A375 (cell line): ENCODE results near the gene PSMB8. TPM values are rescaled to one million over a fixed set of nuclear protein-coding genes. Genes with fewer than 3 reads are reported as not detected.

Experiments used
- total RNA-seq: library from RNA; depleted of rRNA; stranded (reverse); fragments of >200 nt; shearing (Covaris generic); gene quantifications from 2 replicates; pipeline ENCODE4 v1.2.3, GENCODE V29; 2014; rRNA removed

Gene PSMB8
- 57.1 and 59.6 TPM in 2 replicates for total RNA-seq

GRCh38 chr6:32843979-32844838, at the start of gene PSMB8:
PSMB8 (minus strand) TSS chr6:32844047; CDS start chr6:32843996, 51 bp downstream.

GRCh38 chr6:32853541-32854375, 9.9 kb upstream of the PSMB8 start, which contains the start of the genes PSMB9 and TAP1:
PSMB9 (plus strand) TSS chr6:32854192; CDS start chr6:32854230, 38 bp downstream.
TAP1 (minus strand) TSS chr6:32853704; CDS start chr6:32853636, 68 bp downstream.

GRCh38 chr6:32838114-32838958, 5.5 kb downstream of the PSMB8 start, which contains the start of gene TAP2:
TAP2 (minus strand) TSS chr6:32838739; CDS start chr6:32838233, 506 bp downstream.

GRCh38 chr6:32816746-32817204, 27.1 kb downstream of the PSMB8 start, which contains the start of gene HLA-DOB:
HLA-DOB (minus strand) TSS chr6:32817002; CDS start chr6:32816951, 51 bp downstream.

Other genes starting within 250 kb of the PSMB8 start
- gene HLA-DQA1, start 206.6 kb downstream of the PSMB8 start, total RNA-seq, result 1.9 and 2.0 TPM in 2 replicates
- 3.1 and 8.3 TPM in 2 replicates for gene HLA-DQB1, start 177.4 kb downstream of the PSMB8 start, total RNA-seq
- 3.1 and 3.8 TPM in 2 replicates for gene HLA-DQA2, start 102.7 kb downstream of the PSMB8 start, total RNA-seq
- gene HLA-DQB2, start 80.5 kb downstream of the PSMB8 start, total RNA-seq, result 0.19 TPM in 1 of 2 replicates, not detected in the other
- gene HLA-DOB, start 27.0 kb downstream of the PSMB8 start, total RNA-seq, result 1.7 and 2.0 TPM in 2 replicates
- 55.3 and 58.2 TPM in 2 replicates for gene TAP2, start 5.3 kb downstream of the PSMB8 start, total RNA-seq
- gene TAP1, start 9.7 kb upstream of the PSMB8 start, total RNA-seq, result 21.4 and 24.1 TPM in 2 replicates
- gene PSMB9, start 10.1 kb upstream of the PSMB8 start, total RNA-seq, result 23.9 and 29.9 TPM in 2 replicates
- 16.0 and 16.5 TPM in 2 replicates for gene HLA-DMB, start 97.0 kb upstream of the PSMB8 start, total RNA-seq
- 46.9 and 55.9 TPM in 2 replicates for gene HLA-DMA, start 109.0 kb upstream of the PSMB8 start, total RNA-seq
- 171 and 216 TPM in 2 replicates for gene BRD2, start 124.5 kb upstream of the PSMB8 start, total RNA-seq
- 4.1 and 4.3 TPM in 2 replicates for gene HLA-DOA, start 165.5 kb upstream of the PSMB8 start, total RNA-seq
- 147 and 155 TPM in 2 replicates for gene HLA-DPA1, start 229.6 kb upstream of the PSMB8 start, total RNA-seq
- 96.3 and 110 TPM in 2 replicates for gene HLA-DPB1, start 231.9 kb upstream of the PSMB8 start, total RNA-seq